Lung (tissue), 12 donors: ENCODE data around the gene DIP2C. TPM values are rescaled to one million over a fixed set of nuclear protein-coding genes. Genes with fewer than 3 reads are reported as not detected.

Experiments
- ATAC-seq: fragments of 200-7000 bp; cut with Tn5 transposase; one replicate; pipeline ENCODE4 v1.9.1; 2020; ENCODE audit warnings: moderate number of reproducible peaks; ENCODE audit not compliant: insufficient read depth, low FRiP score
- DNase-seq, 3 donors: peaks; one replicate each; pipeline ENCODE4 v3.0.0-alpha.2; 2013 to 2017
- H3K27ac ChIP-seq, 2 donors: one replicate each; pipeline ENCODE4 v1.5.1; 2013; ENCODE audit warnings: mild to moderate bottlenecking in 2 of 2, moderate library complexity in 2 of 2, control low read depth in 1 of 2, inconsistent platforms in 1 of 2, low read depth in 1 of 2, low read length in 1 of 2
- H3K27me3 ChIP-seq, 3 donors: one replicate each; pipeline ENCODE4 v1.5.1; 2013; ENCODE audit warnings: low read length in 2 of 3; ENCODE audit not compliant: control insufficient read depth in 3 of 3, insufficient read depth in 3 of 3
- H3K36me3 ChIP-seq, 4 donors: one replicate each; pipeline ENCODE4 v1.5.1; 2013; ENCODE audit warnings: low read length in 4 of 4, mild to moderate bottlenecking in 1 of 4, moderate library complexity in 1 of 4; ENCODE audit not compliant: control insufficient read depth in 4 of 4, insufficient read depth in 4 of 4
- H3K4me1 ChIP-seq, 5 donors: one replicate each; pipeline ENCODE4 v1.5.1; 2013; ENCODE audit warnings: low read length in 5 of 5, mild to moderate bottlenecking in 2 of 5, moderate library complexity in 1 of 5; ENCODE audit not compliant: control insufficient read depth in 5 of 5, insufficient read depth in 5 of 5
- H3K4me3 ChIP-seq: one replicate; pipeline ENCODE4 v1.5.1; 2013; ENCODE audit warnings: mild to moderate bottlenecking, control low read depth, moderate library complexity
- H3K9ac ChIP-seq, 2 donors: one replicate each; pipeline ENCODE4 v1.5.1; 2013; ENCODE audit warnings: low read length in 2 of 2, control low read depth in 1 of 2; ENCODE audit not compliant: insufficient read depth in 1 of 2
- H3K9me3 ChIP-seq, 4 donors: one replicate each; pipeline ENCODE4 v1.5.1; 2013; ENCODE audit warnings: low read length in 3 of 4, mild to moderate bottlenecking in 1 of 4, moderate library complexity in 1 of 4; ENCODE audit not compliant: control insufficient read depth in 4 of 4, insufficient read depth in 3 of 4
- CTCF ChIP-seq: IDR thresholded peaks from 2 replicates; pipeline ENCODE4 v1.5.1; 2012; ENCODE audit warnings: mild to moderate bottlenecking; ENCODE audit errors: control extremely low read depth, extremely low read depth
- WGBS, 2 donors: extraction: QIAGEN DNeasy Blood & Tissue Kit; methylation state at CpG; one replicate each; pipeline ENCODE4 v1.1.7; 2013; 5-methylcytosine and 5-hydroxymethylcytosine counted together
- polyA plus RNA-seq, 2 donors: library from polyadenylated mRNA; stranded (reverse); fragments of 200-250 nt; gene quantifications; one replicate each; pipeline ENCODE4 v1.2.1, GENCODE V29; 2013
- total RNA-seq, 2 donors: library from RNA; depleted of rRNA in 1 of 2; stranded (reverse); fragments of >200 nt in 1 of 2; gene quantifications; one replicate each; pipeline ENCODE4 v1.2.1, GENCODE V29; 2014 to 2021
- donor health status: control.
- donor health status: control.
- donor health status: Bipolar disorder and iron deficiency.
- donor health status: healthy.
- donor health status: DM: yes; HTN: yes; CAD: no.

The DIP2C gene
- total and polyA plus RNA-seq, 4 donors = 3.6 to 20.0 (median 9.5) TPM

GRCh38 chr10:551373-552252 lies 137.9 kb downstream of the DIP2C start:
- Histone ChIP-seq H3K4me1 (peaks cover 0 to 24% (median 16%) of the 10 kb centered on the region in 5 donors), H3K4me3 (no peak overlapping the region), H3K27me3 (no peaks in the 10 kb centered on the region), H3K27ac (no peak overlapping the region), H3K9me3 (no peaks in the 10 kb centered on the region), H3K36me3 (no peaks in the 10 kb centered on the region), H3K9ac (no peak overlapping the region)
- TF ChIP-seq CTCF = no peak
- ATAC-seq (no peak), DNase-seq (no peak)
- 85 to 86% methylated on average over 19 of the region's 19 CpGs for WGBS, 2 donors

DNA sequence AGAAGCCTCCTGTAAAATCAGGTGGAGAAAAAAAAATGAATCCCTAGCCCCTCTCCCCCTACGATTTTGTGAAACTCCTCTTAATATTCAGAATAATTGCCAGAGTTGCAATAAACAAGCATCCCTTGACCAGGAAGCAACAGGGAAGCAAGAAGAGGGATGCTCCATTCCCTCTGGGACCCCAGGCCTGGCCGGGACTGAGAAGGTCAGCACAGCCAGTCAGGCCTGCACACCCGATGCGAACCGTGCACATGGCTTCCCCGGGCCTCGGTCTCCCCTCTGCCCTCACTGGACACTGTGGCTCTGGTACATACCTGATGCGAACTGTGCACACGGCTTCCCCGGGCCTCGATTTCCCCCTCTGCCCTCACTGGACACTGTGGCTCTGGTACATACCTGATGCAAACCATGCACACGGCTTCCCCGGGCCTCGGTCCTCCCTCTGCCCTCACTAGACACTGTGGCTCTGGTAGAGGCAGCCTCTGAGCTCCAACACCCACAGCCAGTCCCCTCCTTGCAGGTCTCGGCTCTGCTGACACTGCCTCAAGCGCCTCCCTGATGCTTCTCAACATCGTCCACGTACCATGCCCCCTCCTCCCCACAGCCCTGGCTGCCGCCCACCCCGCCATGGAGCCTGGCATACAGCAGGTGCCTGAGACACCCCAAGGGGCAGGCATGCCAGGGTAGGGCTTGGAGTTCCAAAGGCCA lies 138.6 kb downstream of the DIP2C start:
- Histone ChIP-seq H3K4me3 (no peak overlapping the region), H3K27me3 (no peaks in the 10 kb centered on the region), H3K9ac (no peak overlapping the region), H3K4me1 (peaks cover 0 to 24% (median 16%) of the 10 kb centered on the region in 5 donors), H3K36me3 (no peaks in the 10 kb centered on the region), H3K9me3 (no peaks in the 10 kb centered on the region), H3K27ac (no peak overlapping the region)
- WGBS, 2 donors = 95 to 98% methylated on average over 19 to 20 of the region's 20 CpGs
- no peak for DNase-seq
- ATAC-seq = no peak
- no peak for TF ChIP-seq CTCF

DNA sequence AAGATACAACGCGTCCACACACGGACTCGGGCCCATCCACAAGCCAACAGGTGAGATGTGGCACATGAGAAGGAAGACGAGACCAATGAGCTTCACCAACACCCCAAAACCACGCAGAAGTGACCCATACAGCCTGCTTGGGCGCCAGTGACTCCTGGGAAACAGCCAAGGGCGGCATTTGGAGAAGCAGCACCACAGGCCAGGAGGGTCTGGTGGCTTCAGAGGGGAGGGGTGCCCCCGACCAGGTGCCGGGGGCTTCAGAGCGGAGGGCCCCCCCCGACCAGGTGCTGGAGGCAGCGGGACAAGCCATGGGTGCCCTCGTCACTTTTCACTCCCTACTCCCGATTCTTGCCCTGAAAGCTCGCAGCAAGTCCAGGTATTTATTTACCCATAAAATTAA lies 140.1 kb downstream of the DIP2C start:
- no peak overlapping the region for H3K4me3 ChIP-seq
- DNase-seq = no peak
- H3K9me3 ChIP-seq = no peaks in the 10 kb centered on the region
- H3K36me3 ChIP-seq = no peaks in the 10 kb centered on the region
- H3K4me1 ChIP-seq = peaks cover 0 to 24% (median 14%) of the 10 kb centered on the region in 5 donors
- H3K27me3 ChIP-seq = no peaks in the 10 kb centered on the region
- no peak overlapping the region for H3K9ac ChIP-seq
- 83 to 88% methylated on average over 16 of the region's 16 CpGs for WGBS, 2 donors
- H3K27ac ChIP-seq = no peak overlapping the region
- TF ChIP-seq CTCF = no peak
- ATAC-seq = no peak
